Esophagus muscularis mucosa (tissue), 4 donors: ENCODE measurements around the gene BICC1. TPM values are rescaled to one million over a fixed set of nuclear protein-coding genes. Genes with fewer than 3 reads are reported as not detected.

Experiments used
- DNase-seq: peaks from one replicate; pipeline ENCODE4 v3.0.0-alpha.2; 2017; ENCODE audit errors: extremely low spot score
- H3K27ac ChIP-seq, 4 donors: fragments of 200-600 bp; sonication (generic); replicated peaks in 1 of 4; 1 replicate in 3 of 4; 2 replicates in 1 of 4; pipeline ENCODE4 v1.5.1; 2016 to 2019; ENCODE audit warnings: mild to moderate bottlenecking in 1 of 4
- H3K27me3 ChIP-seq, 4 donors: fragments of 200-600 bp; sonication (generic); one replicate each; pipeline versions ENCODE4 v1.5.1 to v1.6.0; 2016 to 2019
- H3K36me3 ChIP-seq, 4 donors: fragments of 200-600 bp; sonication (generic); one replicate each; pipeline ENCODE4 v1.5.1; 2016 to 2019
- H3K4me1 ChIP-seq, 4 donors: fragments of 200-600 bp; sonication (generic); one replicate each; pipeline ENCODE4 v1.5.1; 2016 to 2019
- H3K4me3 ChIP-seq, 4 donors: fragments of 200-600 bp; sonication (generic); 1 replicate in 2 of 4; 2 replicates in 2 of 4; pipeline ENCODE4 v1.5.1; 2016 to 2019; ENCODE audit warnings: mild to moderate bottlenecking in 4 of 4, moderate library complexity in 1 of 4
- H3K9me3 ChIP-seq, 4 donors: fragments of 200-600 bp; sonication (generic); 1 replicate in 3 of 4; 2 replicates in 1 of 4; pipeline ENCODE4 v1.5.1; 2016 to 2019
- EP300 ChIP-seq: sonication (generic); formaldehyde crosslinking; IDR thresholded peaks from one replicate; pipeline ENCODE4 v1.6.1; 2017; ENCODE audit warnings: antibody characterized with exemption
- POLR2A ChIP-seq: fragments of 450-650 bp; IDR thresholded peaks from one replicate; pipeline ENCODE4 v1.6.1; 2017; ENCODE audit warnings: antibody characterized with exemption, moderate library complexity, mild to moderate bottlenecking, low read depth
- POLR2AphosphoS5 ChIP-seq, 2 donors: sonication (generic); formaldehyde crosslinking; IDR thresholded peaks; one replicate each; pipeline ENCODE4 v1.6.1; 2017; ENCODE audit warnings: antibody characterized with exemption in 2 of 2
- WGBS: methylation state at CpG from one replicate; pipeline ENCODE4 v1.1.5; 2018; 5-methylcytosine and 5-hydroxymethylcytosine counted together
- intact Hi-C: fragments of 100-400 bp; cut with DNase I; formaldehyde crosslinking; loops from one replicate; pipeline ENCODE4 v1.15.1; 2023
- total RNA-seq, 4 donors: library from RNA; depleted of rRNA; stranded (reverse); fragments of >200 nt; gene quantifications; one replicate each; pipeline versions ENCODE4 v1.1.0 to v1.2.1, GENCODE V29; 2016
- TF ChIP-seq, protein P1 (sequence below), 3 experiments: fragments of 200-600 bp in 2 of 3; fragments of 450-650 bp in 1 of 3; sonication (generic) in 2 of 3; IDR thresholded peaks; one replicate each; pipeline ENCODE4 v1.5.1; 2017 to 2019; ENCODE audit warnings: antibody characterized with exemption in 3 of 3, mild to moderate bottlenecking in 2 of 3, moderate library complexity in 1 of 3

Gene BICC1
- total RNA-seq, 4 donors from 2014 or later, result 19.1 to 24.9 (median 20.5) TPM

DNA sequence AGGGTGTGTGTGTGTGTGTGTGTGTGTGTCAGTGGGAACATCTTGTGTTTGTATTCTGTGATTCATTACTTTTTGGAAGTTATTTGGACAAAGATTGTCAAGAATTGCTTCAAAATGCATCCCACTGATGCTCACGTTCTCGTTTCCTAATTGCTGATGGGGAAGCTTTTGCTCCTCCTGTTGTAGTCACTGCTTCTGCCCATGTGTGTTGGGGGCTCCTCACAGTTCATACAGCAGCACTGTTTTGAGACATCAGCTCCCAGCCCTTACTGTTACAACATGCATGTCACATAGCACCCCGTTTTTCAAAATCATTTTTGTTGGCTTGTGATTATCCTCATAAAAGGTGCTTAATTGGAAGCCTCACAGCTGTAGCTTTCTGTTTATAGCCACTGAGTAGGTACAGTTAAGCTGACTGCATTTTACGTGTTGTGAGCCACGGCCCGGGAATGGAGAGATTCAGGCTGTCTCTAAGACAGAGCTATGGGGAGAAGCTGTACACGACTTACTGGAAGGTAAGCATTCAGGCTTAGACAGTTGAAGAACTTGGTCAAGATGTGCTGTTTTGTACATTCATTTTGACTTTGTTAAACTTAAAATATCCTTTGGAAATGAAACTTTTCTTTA is 87.4 kb downstream of the BICC1 start:
- Histone ChIP-seq H3K9me3 (peaks cover 0 to 17% (median 7%) of the 10 kb centered on the region in 4 donors), H3K27me3 (no peaks in the 10 kb centered on the region), H3K27ac (peak overlapping the region; percentile 52 to 71 (median 62)), H3K4me1 (peaks cover 0 to 26% (median 14%) of the 10 kb centered on the region in 4 donors), H3K4me3 (peak overlapping the region in 2 of 4 donors; percentile 14 to 25), H3K36me3 (no peaks in the 10 kb centered on the region)
- WGBS, result 48% methylated on average over 7 of the region's 7 CpGs
- DNase-seq, result no peak
- intact Hi-C loops, result no loop called here
- TF ChIP-seq POLR2AphosphoS5 (IDR thresholded peaks at IDR 0.05) (peak; percentile 44 to 45), POLR2A (no peak), EP300 (no peak)
- TF ChIP-seq, protein P1, sequence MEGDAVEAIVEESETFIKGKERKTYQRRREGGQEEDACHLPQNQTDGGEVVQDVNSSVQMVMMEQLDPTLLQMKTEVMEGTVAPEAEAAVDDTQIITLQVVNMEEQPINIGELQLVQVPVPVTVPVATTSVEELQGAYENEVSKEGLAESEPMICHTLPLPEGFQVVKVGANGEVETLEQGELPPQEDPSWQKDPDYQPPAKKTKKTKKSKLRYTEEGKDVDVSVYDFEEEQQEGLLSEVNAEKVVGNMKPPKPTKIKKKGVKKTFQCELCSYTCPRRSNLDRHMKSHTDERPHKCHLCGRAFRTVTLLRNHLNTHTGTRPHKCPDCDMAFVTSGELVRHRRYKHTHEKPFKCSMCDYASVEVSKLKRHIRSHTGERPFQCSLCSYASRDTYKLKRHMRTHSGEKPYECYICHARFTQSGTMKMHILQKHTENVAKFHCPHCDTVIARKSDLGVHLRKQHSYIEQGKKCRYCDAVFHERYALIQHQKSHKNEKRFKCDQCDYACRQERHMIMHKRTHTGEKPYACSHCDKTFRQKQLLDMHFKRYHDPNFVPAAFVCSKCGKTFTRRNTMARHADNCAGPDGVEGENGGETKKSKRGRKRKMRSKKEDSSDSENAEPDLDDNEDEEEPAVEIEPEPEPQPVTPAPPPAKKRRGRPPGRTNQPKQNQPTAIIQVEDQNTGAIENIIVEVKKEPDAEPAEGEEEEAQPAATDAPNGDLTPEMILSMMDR (IDR thresholded peaks at IDR 0.05), result no peak

DNA sequence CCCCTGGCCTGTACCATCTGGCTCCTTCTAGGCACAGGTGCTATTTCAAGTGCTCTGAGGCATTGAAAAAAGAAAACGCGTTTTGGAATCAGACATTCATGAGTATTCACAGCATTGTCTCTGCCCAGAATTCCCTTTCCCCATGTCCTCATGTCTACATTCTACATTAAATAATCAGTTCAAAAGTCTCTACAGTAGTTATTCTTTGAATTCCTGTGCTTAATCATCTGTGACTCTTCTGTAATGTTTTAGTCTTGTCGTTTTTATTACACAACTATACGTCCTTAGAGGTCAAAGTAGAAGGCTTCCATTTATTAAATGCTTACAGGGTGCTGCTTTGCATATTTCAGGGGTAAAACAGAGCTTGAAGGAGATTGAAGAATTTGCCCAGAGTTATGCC is 95.7 kb downstream of the BICC1 start:
- TF ChIP-seq POLR2AphosphoS5 (IDR thresholded peaks at IDR 0.05), result no peak
- no peak for TF ChIP-seq POLR2A
- TF ChIP-seq EP300, result no peak
- TF ChIP-seq, protein P1 (IDR thresholded peaks at IDR 0.05), result no peak
- no peaks in the 10 kb centered on the region for H3K9me3 ChIP-seq
- H3K36me3 ChIP-seq, result no peaks in the 10 kb centered on the region
- 43% methylated on average over 4 of the region's 4 CpGs for WGBS
- no peaks in the 10 kb centered on the region for H3K27me3 ChIP-seq
- no peak for DNase-seq
- H3K4me3 ChIP-seq, result no peak overlapping the region
- no peak overlapping the region for H3K27ac ChIP-seq
- intact Hi-C loops, result no loop called here
- peaks cover 0 to 33% (median 29%) of the 10 kb centered on the region in 4 donors for H3K4me1 ChIP-seq

DNA sequence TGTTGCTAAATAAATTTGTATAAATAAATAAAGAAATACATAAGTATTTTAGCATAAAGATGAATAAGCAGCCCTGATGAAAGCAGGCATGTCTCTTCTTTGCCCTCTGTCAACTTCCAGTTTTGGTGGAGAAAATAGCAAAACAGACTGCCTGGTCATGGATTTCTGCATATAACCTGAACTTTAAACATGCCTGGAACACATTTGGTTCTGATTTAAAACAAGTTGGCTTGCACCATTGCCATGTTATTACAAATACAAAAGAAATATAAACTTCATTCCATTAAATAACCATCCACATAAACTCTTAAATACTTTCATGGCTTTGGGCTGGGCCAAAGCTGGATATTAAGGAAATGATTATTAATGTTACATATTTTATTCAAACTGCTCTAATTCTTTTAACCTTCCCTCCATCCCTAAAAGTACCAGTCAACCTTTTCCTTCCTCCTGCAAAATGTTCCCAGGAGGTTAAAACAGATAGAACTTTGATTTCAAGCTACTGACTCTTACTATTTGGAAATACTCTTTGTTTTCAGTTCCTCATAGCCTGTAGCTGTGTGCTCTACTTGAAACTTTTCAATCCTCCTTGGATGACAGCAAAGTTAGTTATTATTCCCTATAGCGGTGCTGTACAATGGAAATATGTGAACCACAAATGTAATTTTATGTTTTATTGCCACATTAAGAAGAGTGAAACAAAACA is 96.3 kb downstream of the BICC1 start:
- Histone ChIP-seq H3K27ac (no peak overlapping the region), H3K9me3 (no peaks in the 10 kb centered on the region), H3K4me1 (peaks cover 0 to 37% (median 29%) of the 10 kb centered on the region in 4 donors), H3K27me3 (no peaks in the 10 kb centered on the region), H3K4me3 (no peak overlapping the region), H3K36me3 (no peaks in the 10 kb centered on the region)
- TF ChIP-seq, protein P1 (IDR thresholded peaks at IDR 0.05), result no peak
- TF ChIP-seq POLR2A (no peak), EP300 (no peak)
- WGBS, result 77% methylated on average over 1 of the region's 1 CpG
- intact Hi-C loops, result no loop called here
- DNase-seq, result no peak

DNA sequence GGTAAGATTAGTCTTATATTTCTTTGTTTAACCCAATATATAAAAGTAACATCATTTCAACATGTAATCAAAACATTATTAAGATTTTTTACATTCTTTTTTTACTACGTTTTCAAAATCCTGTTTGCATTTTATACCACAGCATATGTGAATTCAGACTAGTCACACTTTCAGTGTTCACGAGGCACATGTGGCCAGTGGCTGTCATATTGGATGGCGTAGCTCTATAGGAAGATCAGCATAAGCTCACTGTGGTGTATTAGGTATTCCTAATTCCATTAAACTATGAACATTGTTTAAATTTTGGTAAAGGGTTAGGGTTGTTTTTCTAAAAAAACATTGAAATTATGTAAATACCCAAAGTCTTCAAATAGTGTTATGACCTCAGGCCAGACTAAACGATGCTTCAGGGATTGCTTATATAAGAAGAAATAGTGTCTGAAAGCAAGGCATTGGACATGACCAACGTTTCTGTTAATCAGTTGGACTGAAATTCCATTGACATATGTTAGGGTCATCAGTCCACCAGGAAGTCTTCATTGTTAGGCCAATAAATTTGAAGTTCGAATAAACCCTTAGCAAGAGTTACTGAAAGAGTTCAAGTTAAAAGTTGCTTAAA is 97.0 kb downstream of the BICC1 start:
- Histone ChIP-seq H3K9me3 (no peaks in the 10 kb centered on the region), H3K4me1 (peaks cover 0 to 43% (median 31%) of the 10 kb centered on the region in 4 donors), H3K36me3 (no peaks in the 10 kb centered on the region), H3K27ac (no peak overlapping the region), H3K4me3 (no peak overlapping the region), H3K27me3 (no peaks in the 10 kb centered on the region)
- no peak for DNase-seq
- 68% methylated on average over 6 of the region's 6 CpGs for WGBS
- intact Hi-C loops, result no loop called here
- TF ChIP-seq EP300, result no peak
- TF ChIP-seq POLR2AphosphoS5 (IDR thresholded peaks at IDR 0.05), result no peak
- TF ChIP-seq, protein P1 (IDR thresholded peaks at IDR 0.05), result no peak
- no peak for TF ChIP-seq POLR2A
